Measurements from ENCODE around the gene TRAF3. TPM values are rescaled to one million over a fixed set of nuclear protein-coding genes. Genes with fewer than 3 reads are reported as not detected.

The TRAF3 gene
- total RNA-seq, 1 donor: 19.5 TPM

GRCh38 chr14:102943979-102944378, 166.7 kb downstream of the TRAF3 start:
- Histone ChIP-seq H3K27ac (ENCODE audit: low read depth, low read length) (no peak overlapping the region), H4K20me1 (ENCODE audit: insufficient read depth, low read length) (peaks cover 8% of the 10 kb centered on the region), H3K4me3 (ENCODE audit: insufficient read depth, low read length) (no peak overlapping the region), H3K79me2 (ENCODE audit: insufficient read depth, low read length) (peaks cover 2% of the 10 kb centered on the region), H3K4me2 (ENCODE audit: insufficient read depth, low read length) (no peak overlapping the region), H3K4me1 (ENCODE audit: insufficient read depth, low read length) (no peaks in the 10 kb centered on the region), H3K9me3 (ENCODE audit: low read depth, low read length) (no peaks in the 10 kb centered on the region), H3K36me3 (ENCODE audit: insufficient read depth, low read length) (peaks cover 77% of the 10 kb centered on the region), H3K27me3 (ENCODE audit: insufficient read depth, low read length) (no peaks in the 10 kb centered on the region), H2AFZ (ENCODE audit: low read length) (no peak overlapping the region)
- no peak for TF ChIP-seq CTCF (IDR thresholded peaks at IDR 0.05; ENCODE audit: extremely low read depth, low read depth, low read length)
- DNase-seq (ENCODE audit: insufficient read length, low spot score, missing footprints): peak; percentile 62

DNA sequence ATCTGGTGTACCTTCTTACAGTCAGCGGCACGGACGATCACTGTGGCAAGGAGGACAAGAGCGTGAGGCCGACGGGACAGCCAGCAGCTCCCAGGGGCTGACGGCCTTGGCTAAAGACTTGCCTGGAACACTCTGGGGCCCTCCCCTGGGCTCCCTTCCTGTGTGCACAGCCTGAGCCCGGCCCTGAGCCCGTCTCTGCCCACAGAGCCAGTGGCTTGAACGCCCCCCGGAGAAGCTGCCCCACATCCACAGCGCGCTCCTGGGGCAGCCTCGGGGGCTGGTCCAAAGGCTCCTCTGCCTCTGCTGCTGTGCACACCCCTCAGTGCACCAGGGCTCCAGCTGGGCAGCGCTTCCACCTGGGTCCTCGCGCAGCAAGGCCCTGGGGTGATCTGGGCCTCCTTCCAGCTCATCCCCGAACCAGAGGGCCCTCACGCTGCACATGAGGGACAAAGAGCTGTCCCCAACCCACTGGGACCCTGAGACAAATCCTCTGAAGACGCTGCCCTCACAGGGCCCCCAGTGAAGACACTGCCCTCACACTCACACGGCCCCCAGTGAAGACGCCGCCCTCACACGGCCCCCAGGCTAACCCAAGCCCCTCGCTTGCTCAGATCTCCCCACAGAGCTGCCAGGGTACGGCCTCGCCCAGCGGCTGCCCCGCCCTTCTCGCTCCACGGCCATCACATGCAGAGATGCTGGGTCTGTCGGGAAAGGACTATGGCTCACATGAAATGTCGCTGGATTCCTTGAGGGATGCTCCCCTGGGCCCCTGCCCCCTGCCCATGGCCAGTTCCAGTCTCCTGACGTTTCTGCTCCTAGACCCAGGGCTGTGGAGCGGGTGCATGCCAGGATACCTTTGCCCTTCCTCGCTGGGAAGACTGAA, 167.4 kb downstream of the TRAF3 start:
- Histone ChIP-seq H3K4me2 (ENCODE audit: insufficient read depth, low read length) (no peak overlapping the region), H3K4me3 (ENCODE audit: insufficient read depth, low read length) (no peak overlapping the region), H3K9me3 (ENCODE audit: low read depth, low read length) (no peaks in the 10 kb centered on the region), H3K4me1 (ENCODE audit: insufficient read depth, low read length) (no peaks in the 10 kb centered on the region), H3K27me3 (ENCODE audit: insufficient read depth, low read length) (no peaks in the 10 kb centered on the region), H2AFZ (ENCODE audit: low read length) (no peak overlapping the region), H3K27ac (ENCODE audit: low read depth, low read length) (no peak overlapping the region), H3K79me2 (ENCODE audit: insufficient read depth, low read length) (peaks cover 2% of the 10 kb centered on the region), H4K20me1 (ENCODE audit: insufficient read depth, low read length) (peaks cover 11% of the 10 kb centered on the region), H3K36me3 (ENCODE audit: insufficient read depth, low read length) (peaks cover 77% of the 10 kb centered on the region)
- no peak for TF ChIP-seq CTCF (IDR thresholded peaks at IDR 0.05; ENCODE audit: extremely low read depth, low read depth, low read length)
- DNase-seq (ENCODE audit: insufficient read length, low spot score, missing footprints): peak; percentile 76

DNA sequence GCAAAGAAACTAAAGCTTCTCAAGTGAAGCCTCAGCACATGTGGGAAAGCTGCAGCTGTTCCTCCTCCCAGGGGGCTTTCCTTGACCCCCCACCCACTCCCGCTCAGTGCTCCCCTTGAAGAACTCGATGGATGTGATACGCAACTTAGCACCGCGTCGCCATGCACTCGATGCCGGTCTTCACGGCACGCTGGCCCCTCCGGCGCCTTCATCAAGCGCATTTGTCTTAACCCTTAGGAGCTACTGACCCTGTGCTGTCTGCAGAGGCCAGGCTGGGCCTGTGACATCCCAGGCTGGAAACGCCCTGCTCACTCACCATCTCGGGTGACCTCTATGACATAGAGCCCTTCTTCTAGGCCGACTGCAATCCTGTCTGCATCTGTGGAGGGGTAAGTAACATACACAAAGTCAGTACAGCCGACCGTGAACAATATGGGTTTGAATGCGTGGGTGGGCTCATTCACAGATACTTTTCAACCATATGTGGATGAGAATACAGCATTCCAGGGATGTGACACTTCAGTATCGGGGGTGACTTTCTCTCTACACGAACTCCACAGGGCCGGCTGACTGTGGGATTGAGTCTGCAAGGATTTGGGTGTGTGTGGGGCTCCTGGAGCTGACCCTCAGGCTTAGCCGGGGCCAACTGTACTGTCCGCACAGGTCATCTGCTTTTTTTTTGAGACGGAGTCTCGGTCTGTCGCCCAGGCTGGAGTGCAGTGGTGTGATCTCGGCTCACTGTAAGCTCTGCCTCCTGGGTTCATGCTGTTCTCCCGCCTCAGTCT, 168.3 kb downstream of the TRAF3 start:
- H3K4me1 ChIP-seq (ENCODE audit: insufficient read depth, low read length): no peaks in the 10 kb centered on the region
- TF ChIP-seq CTCF (IDR thresholded peaks at IDR 0.05; ENCODE audit: extremely low read depth, low read depth, low read length): no peak
- no peak overlapping the region for H2AFZ ChIP-seq (ENCODE audit: low read length)
- H3K27ac ChIP-seq (ENCODE audit: low read depth, low read length): no peak overlapping the region
- no peaks in the 10 kb centered on the region for H3K9me3 ChIP-seq (ENCODE audit: low read depth, low read length)
- H3K36me3 ChIP-seq (ENCODE audit: insufficient read depth, low read length): peaks cover 78% of the 10 kb centered on the region
- no peak overlapping the region for H3K4me3 ChIP-seq (ENCODE audit: insufficient read depth, low read length)
- no peak overlapping the region for H3K4me2 ChIP-seq (ENCODE audit: insufficient read depth, low read length)
- peak; percentile 85 for DNase-seq (ENCODE audit: insufficient read length, low spot score, missing footprints)
- no peaks in the 10 kb centered on the region for H3K27me3 ChIP-seq (ENCODE audit: insufficient read depth, low read length)
- H4K20me1 ChIP-seq (ENCODE audit: insufficient read depth, low read length): peaks cover 18% of the 10 kb centered on the region
- H3K79me2 ChIP-seq (ENCODE audit: insufficient read depth, low read length): peaks cover 2% of the 10 kb centered on the region
